ENCODE data around the gene PIGZ. TPM values are rescaled to one million over a fixed set of nuclear protein-coding genes. Genes with fewer than 3 reads are reported as not detected.

Gene PIGZ
- total RNA-seq, 2 donors from 2014 or later, result 0.22 to 0.31 TPM

GRCh38 chr3:197001106-197001971 is 32.7 kb upstream of the PIGZ start:
- Mint-ChIP-seq H3K27ac (no peak overlapping the region), H3K4me1 (peaks cover 12% of the 10 kb centered on the region), H3K9me3 (no peaks in the 10 kb centered on the region), H3K4me3 (peak overlapping the region; percentile 40), H3K27me3 (ENCODE audit: insufficient read depth) (peaks cover 32% of the 10 kb centered on the region), H3K36me3 (ENCODE audit: low read depth) (peaks cover 10% of the 10 kb centered on the region)
- Histone ChIP-seq H3K4me1 (ENCODE audit: control insufficient read depth, insufficient read depth, low read length) (no peaks in the 10 kb centered on the region), H3K27ac (ENCODE audit: low read depth, low read length) (no peak overlapping the region), H3K27me3 (ENCODE audit: control insufficient read depth, insufficient read depth, low read length, poor library complexity, severe bottlenecking) (peaks cover 18% of the 10 kb centered on the region), H3K9me3 (ENCODE audit: control insufficient read depth, low read length) (no peaks in the 10 kb centered on the region), H3K9ac (ENCODE audit: extremely low read depth, low read length, poor library complexity, severe bottlenecking) (no peak overlapping the region), H3K36me3 (ENCODE audit: control insufficient read depth, insufficient read depth, low read length) (no peaks in the 10 kb centered on the region), H3K4me3 (ENCODE audit: low read length) (no peak overlapping the region)
- WGBS, 2 experiments (ENCODE audit: insufficient coverage in 1 of 2, insufficient read length in 1 of 2), result 94 to 98% methylated on average over 6 to 20 of the region's 20 CpGs
- TF ChIP-seq CTCF (conservative IDR thresholded peaks at IDR 0.05), result no peak
- no peak for DNase-seq

GRCh38 chr3:197000211-197000610 is 31.6 kb upstream of the PIGZ start:
- peaks cover 15% of the 10 kb centered on the region for H3K27me3 ChIP-seq (ENCODE audit: control insufficient read depth, insufficient read depth, low read length, poor library complexity, severe bottlenecking)
- 91 to 100% methylated on average over 4 to 5 of the region's 5 CpGs for whole genome bisulfite sequencing, 2 experiments (ENCODE audit: insufficient coverage in 1 of 2, insufficient read length in 1 of 2)
- no peaks in the 10 kb centered on the region for H3K9me3 ChIP-seq (ENCODE audit: control insufficient read depth, low read length)
- Mint-ChIP-seq H3K9me3 (no peaks in the 10 kb centered on the region), H3K4me3 (no peak overlapping the region), H3K4me1 (peaks cover 12% of the 10 kb centered on the region), H3K36me3 (ENCODE audit: low read depth) (peaks cover 2% of the 10 kb centered on the region), H3K27me3 (ENCODE audit: insufficient read depth) (peaks cover 26% of the 10 kb centered on the region), H3K27ac (no peak overlapping the region)
- H3K4me3 ChIP-seq (ENCODE audit: low read length), result no peak overlapping the region
- no peak for DNase-seq
- H3K4me1 ChIP-seq (ENCODE audit: control insufficient read depth, insufficient read depth, low read length), result no peaks in the 10 kb centered on the region
- H3K36me3 ChIP-seq (ENCODE audit: control insufficient read depth, insufficient read depth, low read length), result no peaks in the 10 kb centered on the region
- TF ChIP-seq CTCF (conservative IDR thresholded peaks at IDR 0.05), result no peak
- H3K9ac ChIP-seq (ENCODE audit: extremely low read depth, low read length, poor library complexity, severe bottlenecking), result no peak overlapping the region
- H3K27ac ChIP-seq (ENCODE audit: low read depth, low read length), result no peak overlapping the region

- Histone ChIP-seq H3K27me3 (ENCODE audit: control insufficient read depth, insufficient read depth, low read length, poor library complexity, severe bottlenecking) (peaks cover 5% of the 10 kb centered on the region), H3K4me1 (ENCODE audit: control insufficient read depth, insufficient read depth, low read length) (no peaks in the 10 kb centered on the region), H3K9me3 (ENCODE audit: control insufficient read depth, low read length) (no peaks in the 10 kb centered on the region), H3K4me3 (ENCODE audit: low read length) (no peak overlapping the region), H3K9ac (ENCODE audit: extremely low read depth, low read length, poor library complexity, severe bottlenecking) (no peak overlapping the region), H3K27ac (ENCODE audit: low read depth, low read length) (no peak overlapping the region), H3K36me3 (ENCODE audit: control insufficient read depth, insufficient read depth, low read length) (no peaks in the 10 kb centered on the region)
- WGBS, 2 experiments (ENCODE audit: insufficient coverage in 1 of 2, insufficient read length in 1 of 2), result 93 to 94% methylated on average over 17 to 21 of the region's 21 CpGs
- Mint-ChIP-seq H3K36me3 (ENCODE audit: low read depth) (no peaks in the 10 kb centered on the region), H3K27me3 (ENCODE audit: insufficient read depth) (peaks cover 15% of the 10 kb centered on the region), H3K4me3 (no peak overlapping the region), H3K27ac (no peak overlapping the region), H3K9me3 (no peaks in the 10 kb centered on the region), H3K4me1 (peaks cover 10% of the 10 kb centered on the region)
- DNase-seq, result no peak
- TF ChIP-seq CTCF (conservative IDR thresholded peaks at IDR 0.05), result no peak
Observed at GRCh38 chr3:196998966-196999760, 30.5 kb upstream of the PIGZ start.
